Neural progenitor cell (in vitro differentiated cells): ENCODE measurements around the gene TMEM41B. TPM values are rescaled to one million over a fixed set of nuclear protein-coding genes. Genes with fewer than 3 reads are reported as not detected.
"Not testable (repeated sequence)": the region's sequence is repeated elsewhere in the genome, so short reads cannot be mapped to it uniquely, and the experiment has no call there.

Experiments
- DNase-seq: peaks from one replicate; pipeline ENCODE4 v3.0.0-alpha.2; 2016; ENCODE audit warnings: low spot score
- H2AFZ ChIP-seq: fragments of 200-600 bp; sonication (generic); replicated peaks from 2 replicates; pipeline ENCODE4 v1.6.1; 2016; ENCODE audit warnings: antibody characterized with exemption
- H3F3A ChIP-seq: fragments of 200-600 bp; sonication (generic); 2 replicates; pipeline ENCODE4 v1.6.1; 2016; ENCODE audit warnings: antibody characterized with exemption, low read depth
- H3K27ac ChIP-seq: fragments of 200-600 bp; sonication (generic); 2 replicates; pipeline ENCODE4 v1.5.1; 2016; ENCODE audit warnings: mild to moderate bottlenecking
- H3K27me3 ChIP-seq: fragments of 200-600 bp; sonication (generic); 2 replicates; pipeline ENCODE4 v1.6.1; 2016; ENCODE audit warnings: mild to moderate bottlenecking, moderate library complexity
- H3K36me3 ChIP-seq: fragments of 200-600 bp; sonication (generic); 2 replicates; pipeline ENCODE4 v1.5.1; 2016
- H3K4me1 ChIP-seq: fragments of 200-600 bp; sonication (generic); 2 replicates; pipeline ENCODE4 v1.6.1; 2016; ENCODE audit warnings: mixed run types
- H3K4me2 ChIP-seq: fragments of 200-600 bp; sonication (generic); 2 replicates; pipeline ENCODE4 v1.6.1; 2016
- H3K4me3 ChIP-seq: fragments of 200-600 bp; sonication (generic); 2 replicates; pipeline ENCODE4 v1.5.1; 2016
- H3K79me2 ChIP-seq: fragments of 200-600 bp; sonication (generic); 2 replicates; pipeline ENCODE4 v1.6.1; 2016; ENCODE audit warnings: low read depth
- H3K9ac ChIP-seq: fragments of 200-600 bp; sonication (generic); 2 replicates; pipeline ENCODE4 v1.6.1; 2016
- H3K9me3 ChIP-seq: fragments of 200-600 bp; sonication (generic); 2 replicates; pipeline ENCODE4 v1.5.1; 2016; ENCODE audit warnings: low read depth
- H4K20me1 ChIP-seq: fragments of 200-600 bp; sonication (generic); 2 replicates; pipeline ENCODE4 v1.6.1; 2016; ENCODE audit warnings: low read depth
- H3K27ac Mint-ChIP-seq: 3 replicates; pipeline ENCODE4 v1.8.0; 2021; ENCODE audit warnings: mixed read lengths
- H3K27me3 Mint-ChIP-seq: 2 replicates; pipeline ENCODE4 v1.8.0; 2022; ENCODE audit warnings: low read depth, mild to moderate bottlenecking, inconsistent platforms, moderate library complexity, mixed read lengths; ENCODE audit not compliant: insufficient read depth
- H3K36me3 Mint-ChIP-seq: 3 replicates; pipeline ENCODE4 v1.8.0; 2021; ENCODE audit warnings: mixed read lengths
- H3K4me1 Mint-ChIP-seq: 3 replicates; pipeline ENCODE4 v1.8.0; 2021; ENCODE audit warnings: mixed read lengths
- H3K4me3 Mint-ChIP-seq: 3 replicates; pipeline ENCODE4 v1.8.0; 2021; ENCODE audit warnings: mild to moderate bottlenecking, moderate library complexity, mixed read lengths
- H3K9me3 Mint-ChIP-seq: 3 replicates; pipeline ENCODE4 v1.8.0; 2020; ENCODE audit warnings: mixed read lengths
- CTCF ChIP-seq: fragments of 200-600 bp; sonication (generic); IDR thresholded peaks from 2 replicates; pipeline ENCODE4 v1.5.1; 2017; ENCODE audit warnings: antibody characterized with exemption, mild to moderate bottlenecking
- EZH2 ChIP-seq: fragments of 200-600 bp; sonication (generic); IDR thresholded peaks from 2 replicates; pipeline ENCODE4 v1.6.1; 2017; ENCODE audit warnings: antibody characterized with exemption, mild to moderate bottlenecking, moderate library complexity
- EZH2phosphoT487 ChIP-seq: fragments of 200-600 bp; sonication (generic); IDR thresholded peaks from 2 replicates; pipeline ENCODE4 v1.6.1; 2017; ENCODE audit warnings: antibody characterized with exemption
- total RNA-seq: library from RNA; depleted of rRNA; stranded (reverse); fragments of >200 nt; gene quantifications from 2 replicates; pipeline ENCODE4 v1.2.3, GENCODE V29; 2015; ENCODE audit warnings: low replicate concordance

Gene TMEM41B
- total RNA-seq, 1 donor from 2014 or later = 82.4 TPM

GRCh38 chr11:9259981-9260837, 54.2 kb downstream of the TMEM41B start:
- Histone ChIP-seq H3K36me3 (no peaks in the 10 kb centered on the region), H3K79me2 (peaks cover 96% of the 10 kb centered on the region), H3K4me2 (no peak overlapping the region), H3F3A (peaks cover 9% of the 10 kb centered on the region), H3K27ac (no peak overlapping the region), H4K20me1 (peaks cover 23% of the 10 kb centered on the region), H3K4me3 (no peak overlapping the region), H2AFZ (no peak overlapping the region), H3K4me1 (no peaks in the 10 kb centered on the region), H3K9ac (no peak overlapping the region), H3K27me3 (no peaks in the 10 kb centered on the region), H3K9me3 (no peaks in the 10 kb centered on the region)
- peaks cover 23% of the 10 kb centered on the region for H3K36me3 Mint-ChIP-seq
- TF ChIP-seq CTCF (peak; percentile 24), EZH2 (no peak)
- peaks cover 25% of the 10 kb centered on the region for H3K4me1 Mint-ChIP-seq
- peaks cover 2% of the 10 kb centered on the region for H3K27me3 Mint-ChIP-seq
- H3K4me3 Mint-ChIP-seq = no peak overlapping the region
- peaks cover 5% of the 10 kb centered on the region for H3K9me3 Mint-ChIP-seq
- no peak for DNase-seq
- H3K27ac Mint-ChIP-seq = no peak overlapping the region

GRCh38 chr11:9258279-9258678, 56.1 kb downstream of the TMEM41B start:
- H3K9me3 ChIP-seq, H3K27ac ChIP-seq, H3K4me2 ChIP-seq, H3K4me3 ChIP-seq, H3K27ac Mint-ChIP-seq, DNase-seq, H3F3A ChIP-seq, H3K4me1 ChIP-seq, H3K36me3 ChIP-seq, H2AFZ ChIP-seq, H3K4me3 Mint-ChIP-seq, H3K9me3 Mint-ChIP-seq, H3K9ac ChIP-seq, H3K27me3 Mint-ChIP-seq, H3K27me3 ChIP-seq: not testable (repeated sequence)
- Histone ChIP-seq H3K79me2 (peaks cover 100% of the 10 kb centered on the region), H4K20me1 (peaks cover 34% of the 10 kb centered on the region)
- Mint-ChIP-seq H3K4me1 (peaks cover 17% of the 10 kb centered on the region), H3K36me3 (peaks cover 25% of the 10 kb centered on the region)

- no peak for TF ChIP-seq EZH2
- TF ChIP-seq CTCF = no peak
- Histone ChIP-seq H3K27me3 (no peaks in the 10 kb centered on the region), H2AFZ (no peak overlapping the region), H3K9me3 (no peaks in the 10 kb centered on the region), H4K20me1 (peaks cover 32% of the 10 kb centered on the region), H3K79me2 (peaks cover 100% of the 10 kb centered on the region), H3K4me2 (no peak overlapping the region), H3K9ac (no peak overlapping the region), H3K4me3 (no peak overlapping the region), H3F3A (peaks cover 3% of the 10 kb centered on the region), H3K27ac (peak overlapping the region; percentile 20), H3K4me1 (peaks cover 5% of the 10 kb centered on the region), H3K36me3 (no peaks in the 10 kb centered on the region)
- Mint-ChIP-seq H3K36me3 (peaks cover 34% of the 10 kb centered on the region), H3K4me3 (no peak overlapping the region), H3K27me3 (peaks cover 2% of the 10 kb centered on the region), H3K9me3 (peaks cover 8% of the 10 kb centered on the region), H3K4me1 (peaks cover 7% of the 10 kb centered on the region), H3K27ac (no peak overlapping the region)
- no peak for DNase-seq
These were observed 60.0 kb downstream of the TMEM41B start for GRCh38 chr11:9254416-9254815.

GRCh38 chr11:9253086-9253485, 61.3 kb downstream of the TMEM41B start:
- peak overlapping the region; percentile 17 for H3K27ac Mint-ChIP-seq
- Histone ChIP-seq H3K9ac (no peak overlapping the region), H3K79me2 (peaks cover 100% of the 10 kb centered on the region), H3K27ac (no peak overlapping the region), H3K4me2 (no peak overlapping the region), H3K27me3 (no peaks in the 10 kb centered on the region), H2AFZ (no peak overlapping the region), H3F3A (peaks cover 3% of the 10 kb centered on the region), H3K9me3 (no peaks in the 10 kb centered on the region), H3K4me1 (peaks cover 5% of the 10 kb centered on the region), H4K20me1 (peaks cover 31% of the 10 kb centered on the region), H3K36me3 (no peaks in the 10 kb centered on the region), H3K4me3 (no peak overlapping the region)
- peaks cover 30% of the 10 kb centered on the region for H3K36me3 Mint-ChIP-seq
- H3K9me3 Mint-ChIP-seq = peaks cover 2% of the 10 kb centered on the region
- TF ChIP-seq EZH2 (no peak), CTCF (no peak), EZH2phosphoT487 (no peak)
- H3K4me3 Mint-ChIP-seq = no peak overlapping the region
- no peaks in the 10 kb centered on the region for H3K27me3 Mint-ChIP-seq
- no peak for DNase-seq
- H3K4me1 Mint-ChIP-seq = peaks cover 7% of the 10 kb centered on the region
